GM21423 (cell line): Measurements from ENCODE around the gene ZFYVE28.

ENCODE experiments used
- ATAC-seq: cut with Tn5 transposase; IDR thresholded peaks from one replicate; pipeline ENCODE4 v1.9.1; 2021; ENCODE audit warnings: mild to moderate bottlenecking, moderate library complexity; ENCODE audit not compliant: unreplicated experiment

The ZFYVE28 gene

GRCh38 chr4:2334826-2335728, 83.4 kb downstream of the ZFYVE28 start:
- ATAC-seq: no peak

GRCh38 chr4:2333916-2334644, 84.4 kb downstream of the ZFYVE28 start:
- no peak for ATAC-seq

GRCh38 chr4:2333356-2333841, 85.0 kb downstream of the ZFYVE28 start:
- no peak for ATAC-seq

- no peak for ATAC-seq
Observed at GRCh38 chr4:2332976-2333319, 85.5 kb downstream of the ZFYVE28 start.

- ATAC-seq: no peak
Observed at GRCh38 chr4:2332201-2332975, 86.1 kb downstream of the ZFYVE28 start.

- no peak for ATAC-seq
Observed at GRCh38 chr4:2331519-2332200, 86.8 kb downstream of the ZFYVE28 start.

- no peak for ATAC-seq
Observed at GRCh38 chr4:2331043-2331420, 87.4 kb downstream of the ZFYVE28 start.

GRCh38 chr4:2330091-2331042, 88.1 kb downstream of the ZFYVE28 start:
- no peak for ATAC-seq

- ATAC-seq: no peak
Observed at GRCh38 chr4:2327579-2327978, 90.9 kb downstream of the ZFYVE28 start.

GRCh38 chr4:2324891-2325290, 93.6 kb downstream of the ZFYVE28 start:
- ATAC-seq: no peak

GRCh38 chr4:2322841-2323240, 95.6 kb downstream of the ZFYVE28 start:
- no peak for ATAC-seq

- ATAC-seq: no peak
Observed at GRCh38 chr4:2322227-2322626, 96.2 kb downstream of the ZFYVE28 start.

GRCh38 chr4:2321279-2322196, 96.9 kb downstream of the ZFYVE28 start:
- no peak for ATAC-seq

GRCh38 chr4:2320746-2321145, 97.7 kb downstream of the ZFYVE28 start:
- no peak for ATAC-seq

GRCh38 chr4:2320152-2320551, 98.3 kb downstream of the ZFYVE28 start:
- no peak for ATAC-seq

GRCh38 chr4:2318885-2319284, 99.6 kb downstream of the ZFYVE28 start:
- no peak for ATAC-seq

- no peak for ATAC-seq
Observed at GRCh38 chr4:2318476-2318875, 100.0 kb downstream of the ZFYVE28 start.

GRCh38 chr4:2313366-2313765, 105.1 kb downstream of the ZFYVE28 start:
- ATAC-seq: no peak
